GM21723 (cell line): ENCODE results near the gene CYBA.
"Not testable (repeated sequence)": the region's sequence is repeated elsewhere in the genome, so short reads cannot be mapped to it uniquely, and the experiment has no call there.

ENCODE experiments used
- ATAC-seq: cut with Tn5 transposase; IDR thresholded peaks from one replicate; pipeline ENCODE4 v1.9.1; 2021; ENCODE audit warnings: mild to moderate bottlenecking, moderate library complexity; ENCODE audit not compliant: unreplicated experiment

Gene CYBA

DNA sequence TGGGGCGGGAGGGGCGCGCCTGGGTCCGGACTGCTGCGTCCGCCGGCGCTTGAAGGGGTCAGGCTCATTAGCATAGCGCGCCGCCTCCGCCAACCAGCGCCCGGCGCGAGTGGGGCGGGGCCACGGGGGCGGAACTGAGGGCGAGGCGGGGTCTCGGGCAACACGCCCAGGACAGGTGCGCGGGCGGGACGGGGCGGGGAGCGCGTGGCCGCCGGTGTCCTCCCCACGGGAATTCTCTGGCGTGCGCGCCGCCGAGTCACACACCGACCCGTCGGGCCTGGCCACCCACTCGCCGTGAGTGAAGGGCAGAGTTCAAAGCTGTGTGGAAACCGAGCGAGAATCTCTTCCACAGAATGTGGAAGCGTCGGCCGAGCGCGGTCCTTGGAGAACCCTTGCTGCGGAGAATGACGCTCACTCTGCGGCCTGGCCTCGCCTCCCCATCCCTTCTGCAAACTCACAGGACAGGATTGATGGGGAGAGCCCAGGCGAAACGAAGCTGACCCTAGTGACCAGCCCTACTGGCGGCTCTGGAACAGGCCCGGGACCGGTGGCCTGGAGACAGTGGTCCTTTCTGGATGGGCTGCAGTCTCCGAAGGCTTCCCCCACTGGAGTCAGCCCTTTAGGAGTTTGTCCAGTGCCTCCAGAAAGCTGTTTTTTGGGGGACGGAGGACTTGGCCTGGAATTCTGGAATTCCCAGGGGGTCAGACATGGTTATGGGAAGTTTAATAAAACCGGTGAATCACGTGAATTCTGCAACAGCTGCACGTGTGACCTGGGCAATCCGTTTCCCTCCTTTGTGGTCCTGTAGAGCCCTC is 35.8 kb upstream of the CYBA start, which contains the start of gene SNAI3:
SNAI3 (minus strand) TSS at position 69 of the 815 bp plus-strand sequence. CDS start 101 bp downstream, outside the sequence.
- ATAC-seq, result peak; percentile 69

DNA sequence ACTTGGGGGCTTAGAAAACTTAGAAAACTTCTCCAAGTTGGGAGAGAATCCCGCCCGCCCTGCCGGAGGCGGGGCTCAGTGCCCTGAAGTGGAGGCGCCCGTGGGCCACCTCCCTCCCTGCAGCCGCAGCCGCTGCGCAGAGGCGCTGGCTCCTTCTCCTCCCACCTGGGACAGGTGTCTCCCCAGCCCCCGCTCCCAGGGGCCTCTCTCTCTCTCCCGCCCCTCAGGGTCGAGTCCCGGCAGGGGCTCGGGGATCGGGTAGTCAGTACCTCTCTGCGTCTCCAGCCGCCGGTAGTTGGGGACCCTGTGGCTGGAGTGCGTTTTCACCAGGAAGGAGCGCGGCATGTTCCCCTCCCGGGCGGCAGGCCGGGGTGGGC is 35.2 kb upstream of the CYBA start:
- ATAC-seq, result peak; percentile 17

DNA sequence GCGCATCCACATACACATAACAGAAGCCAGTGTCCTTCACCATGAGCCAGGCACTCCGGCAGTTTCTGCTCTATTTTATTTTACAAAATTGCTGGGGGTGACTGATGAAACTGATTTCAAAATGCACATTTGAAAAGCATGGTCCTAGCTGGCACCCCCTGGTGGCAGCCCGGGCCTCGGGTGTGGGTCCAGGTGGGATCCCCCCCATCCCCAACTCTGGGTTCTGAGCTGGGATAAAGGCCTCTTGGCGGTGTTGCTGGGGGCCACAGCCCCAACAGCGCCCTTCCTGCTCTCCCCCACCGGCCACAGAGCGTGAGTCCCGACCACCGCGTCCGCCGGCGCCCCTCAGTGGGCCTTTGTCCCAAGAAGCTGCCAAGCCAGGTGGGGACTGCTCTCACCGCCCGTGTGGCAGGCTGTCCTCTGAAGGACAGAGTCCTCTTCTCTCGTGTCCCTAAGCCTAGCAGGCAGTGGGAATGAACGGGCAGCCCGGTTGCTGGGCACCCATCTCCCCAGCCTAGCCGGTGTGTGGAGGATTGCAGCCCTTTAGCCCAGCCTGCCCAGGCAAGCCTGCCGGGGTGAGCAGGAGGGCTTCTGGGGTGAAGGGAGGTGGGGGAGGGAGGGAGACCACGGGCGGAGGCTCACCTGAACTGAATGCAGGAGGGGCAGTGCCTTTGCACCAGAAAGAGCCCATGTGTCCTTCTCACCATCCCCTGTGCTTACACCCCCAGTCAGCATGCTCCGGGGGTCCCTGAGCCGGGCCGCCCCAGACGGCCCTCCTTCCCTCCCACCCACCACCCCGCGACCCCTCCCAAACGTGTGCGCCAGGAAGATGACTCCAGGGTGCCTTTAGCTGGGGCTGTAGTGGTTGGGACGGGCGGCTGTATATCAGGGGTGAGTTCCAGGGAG is 34.6 kb upstream of the CYBA start:
- ATAC-seq, result no peak

DNA sequence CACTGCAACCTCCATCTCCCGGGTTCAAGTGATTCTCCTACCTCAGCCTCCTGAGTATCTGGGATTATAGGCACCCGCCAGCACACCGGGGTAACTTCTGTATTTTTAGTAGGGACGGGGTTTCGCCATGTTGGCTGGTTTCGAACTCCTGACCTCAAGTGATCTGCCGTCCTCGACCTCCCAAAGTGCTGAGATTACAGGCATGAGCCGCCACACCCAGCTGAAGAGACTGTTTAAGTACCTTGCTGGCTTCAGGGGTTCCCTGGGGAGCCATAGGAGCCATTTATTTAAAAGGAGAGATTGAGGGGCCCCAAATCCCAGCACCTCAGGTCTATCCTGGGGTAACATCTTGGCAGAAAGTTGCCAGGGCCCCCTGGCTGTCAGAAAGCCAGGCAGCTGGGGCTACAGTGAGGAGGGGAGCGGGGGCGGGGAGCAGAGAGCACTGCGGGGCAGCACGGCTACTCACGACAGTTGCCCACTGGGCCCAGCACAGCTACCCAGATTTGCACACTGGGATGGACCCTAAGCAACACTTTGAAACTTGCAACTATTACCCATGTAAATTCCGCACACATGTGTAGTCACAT is 33.8 kb upstream of the CYBA start:
- ATAC-seq, result no peak

DNA sequence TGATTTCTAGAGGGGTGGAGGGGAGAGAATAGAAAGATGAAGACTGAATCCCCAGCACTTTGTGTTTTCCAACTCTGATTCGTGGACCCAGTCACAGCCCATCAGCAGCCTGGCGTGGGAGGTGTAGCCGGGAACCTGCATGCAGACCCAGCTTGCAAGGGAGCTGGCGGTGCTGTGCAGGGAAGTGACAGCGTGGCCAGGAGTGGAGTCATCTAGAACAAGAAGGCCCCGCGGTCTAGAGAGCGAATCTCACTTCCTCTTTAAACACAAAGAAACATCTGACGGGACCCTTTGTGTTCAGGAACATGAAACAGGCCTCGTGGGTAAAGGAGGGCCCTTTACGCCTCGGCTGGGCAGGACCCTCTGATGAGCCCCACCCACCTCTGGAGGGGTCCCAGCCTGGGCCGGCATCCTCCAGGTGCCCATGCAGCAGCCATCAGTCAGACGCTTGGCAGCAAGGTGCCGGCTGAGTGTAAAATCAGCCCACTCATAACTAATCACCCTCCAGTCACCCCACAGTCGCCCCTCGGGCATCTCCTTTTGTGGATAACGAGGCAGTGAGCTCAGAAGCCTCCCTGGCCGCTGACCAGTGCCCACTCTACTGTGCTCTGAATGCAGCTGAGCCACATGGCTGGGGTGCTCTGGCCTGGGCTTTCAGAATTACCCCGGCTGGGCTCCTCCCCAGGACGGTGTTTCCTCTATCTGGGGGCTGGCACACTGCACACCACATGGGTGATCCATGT is 31.0 kb upstream of the CYBA start:
- ATAC-seq, result peak; percentile 72

- ATAC-seq, result no peak
Measured at GRCh38 chr16:88681084-88681680, 30.3 kb upstream of the CYBA start.

- ATAC-seq, result no peak
Measured at GRCh38 chr16:88680554-88681083, 29.8 kb upstream of the CYBA start.

GRCh38 chr16:88678224-88678979 is 27.5 kb upstream of the CYBA start:
- no peak for ATAC-seq

- ATAC-seq, result no peak
Measured at GRCh38 chr16:88677721-88678120, 26.9 kb upstream of the CYBA start.

GRCh38 chr16:88676502-88677242 is 25.8 kb upstream of the CYBA start:
- no peak for ATAC-seq

DNA sequence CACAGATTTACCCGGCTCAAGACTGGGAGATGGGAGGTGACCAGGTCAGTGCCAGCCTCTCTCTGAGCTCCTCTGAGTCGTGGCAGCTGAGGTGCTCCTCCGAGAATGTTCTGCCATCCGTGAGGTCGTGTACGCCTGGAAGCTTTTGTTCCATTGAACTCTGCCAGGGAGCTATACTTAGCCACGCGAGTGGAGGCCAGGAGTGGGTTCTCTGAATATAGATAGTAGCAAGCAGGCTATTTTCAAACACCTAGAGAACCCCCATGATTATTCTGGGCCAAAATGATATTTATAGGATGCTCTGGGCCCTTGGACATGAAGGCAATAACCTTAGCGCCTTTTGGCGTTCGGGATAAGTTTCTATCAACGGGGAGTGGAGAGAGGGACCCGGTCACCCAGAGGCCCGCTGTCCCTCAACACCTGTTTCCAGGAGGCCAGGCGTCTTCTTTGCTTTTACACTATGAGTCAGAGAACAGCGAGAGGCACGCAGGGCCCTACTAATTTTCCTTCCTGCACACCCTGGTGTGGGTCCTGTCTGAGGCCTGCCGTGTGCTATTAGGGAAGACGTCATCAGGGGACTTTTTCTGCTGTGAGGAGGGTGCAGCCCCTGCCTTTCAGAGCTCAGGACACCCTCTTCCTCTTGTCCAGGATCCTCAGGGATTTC is 23.0 kb upstream of the CYBA start:
- ATAC-seq, result peak; percentile 56

DNA sequence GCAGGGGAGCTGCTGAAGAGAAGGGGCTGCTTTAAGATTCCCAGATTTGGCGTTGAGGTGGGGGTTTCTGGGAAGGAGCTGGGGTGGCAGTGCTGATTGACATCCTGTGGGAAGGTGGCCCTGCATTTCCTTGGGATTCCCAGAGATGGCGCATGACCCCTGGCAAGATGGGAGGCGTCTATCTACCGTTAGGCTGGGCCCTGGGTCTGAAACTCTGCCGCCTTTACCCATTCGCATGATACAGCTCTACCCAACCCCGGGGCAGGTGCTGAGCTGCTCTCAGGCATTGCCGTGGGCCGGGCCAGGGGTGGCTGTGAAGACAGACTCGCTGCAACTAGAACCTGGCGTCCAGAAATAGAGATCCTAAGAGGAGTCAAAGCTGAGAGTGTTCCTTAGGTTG is 21.9 kb upstream of the CYBA start:
- ATAC-seq, result no peak

GRCh38 chr16:88671806-88672205 is 21.0 kb upstream of the CYBA start:
- no peak for ATAC-seq

GRCh38 chr16:88669980-88670379 is 19.1 kb upstream of the CYBA start:
- ATAC-seq, result no peak

GRCh38 chr16:88669493-88669892 is 18.6 kb upstream of the CYBA start:
- ATAC-seq, result not testable (repeated sequence)

DNA sequence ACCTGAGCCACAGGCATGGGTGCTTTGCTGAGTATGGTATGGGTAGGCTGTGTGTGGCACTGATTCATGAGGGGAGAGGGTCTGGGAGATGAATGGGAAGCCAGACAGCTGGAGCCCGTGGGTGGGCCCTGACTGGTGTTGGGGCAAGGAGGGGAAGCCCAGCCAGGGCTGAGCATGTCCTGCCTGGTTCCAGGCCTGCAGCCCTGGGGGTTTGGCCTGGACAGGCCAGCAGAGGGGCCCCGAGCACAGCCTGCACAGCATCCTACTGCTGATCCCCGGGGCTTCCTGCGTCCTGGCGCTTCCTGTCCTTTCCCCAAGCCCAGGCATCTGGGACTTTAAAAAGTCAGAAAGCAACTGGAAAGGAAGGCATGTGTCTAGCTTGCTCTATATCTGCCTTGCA is 16.6 kb upstream of the CYBA start:
- no peak for ATAC-seq

DNA sequence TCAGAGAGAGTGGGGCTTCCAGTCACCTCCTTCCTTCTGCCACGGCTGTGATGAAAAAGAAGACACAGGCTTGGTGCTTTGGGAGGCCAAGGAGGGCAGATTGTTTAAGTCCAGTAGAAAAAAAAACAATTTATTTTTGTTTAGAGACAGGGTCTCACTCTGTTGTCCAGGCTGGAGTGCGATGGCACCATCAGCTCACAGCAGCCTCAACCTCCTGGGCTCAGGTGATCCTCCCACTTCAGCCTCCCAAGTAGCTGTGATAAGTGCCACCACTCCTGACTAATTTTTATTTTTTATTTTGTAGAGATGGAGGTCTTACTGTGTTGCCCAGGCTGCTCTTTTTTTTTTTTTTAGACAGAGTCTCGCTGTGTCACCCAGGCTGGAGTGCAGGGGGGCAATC is 14.7 kb upstream of the CYBA start:
- ATAC-seq, result no peak

DNA sequence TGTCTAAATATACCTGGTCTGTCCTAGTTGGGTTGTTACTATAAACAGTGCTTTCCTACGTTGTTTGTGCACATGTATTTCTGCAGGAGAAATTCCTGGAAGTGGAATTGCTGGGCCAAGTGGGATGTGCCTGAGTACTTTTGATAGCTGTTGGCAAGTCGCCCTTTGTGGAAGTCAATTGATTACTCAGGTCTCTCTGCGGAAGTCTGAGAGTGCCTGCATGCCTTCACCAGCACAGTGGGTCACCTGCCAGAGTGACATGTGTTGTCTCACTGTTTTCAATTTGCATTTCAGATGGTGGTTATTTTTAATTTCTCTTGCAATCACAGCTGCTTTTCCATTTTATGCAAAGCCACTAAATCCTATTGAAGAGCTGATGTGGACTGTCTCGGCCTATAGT is 14.3 kb upstream of the CYBA start:
- ATAC-seq, result no peak
